GM18861 (cell line): ENCODE measurements around the gene SBF2.

Source experiments
- ATAC-seq: cut with Tn5 transposase; IDR thresholded peaks from one replicate; pipeline ENCODE4 v1.9.1; 2021; ENCODE audit not compliant: unreplicated experiment

SBF2 gene

GRCh38 chr11:10293423-10294289, at the start of gene SBF2:
Gene SBF2, minus strand, starts transcription at chr11:10294219. Its CDS starts 150 bp downstream, at chr11:10294069.
- peak; percentile 34 for ATAC-seq

DNA sequence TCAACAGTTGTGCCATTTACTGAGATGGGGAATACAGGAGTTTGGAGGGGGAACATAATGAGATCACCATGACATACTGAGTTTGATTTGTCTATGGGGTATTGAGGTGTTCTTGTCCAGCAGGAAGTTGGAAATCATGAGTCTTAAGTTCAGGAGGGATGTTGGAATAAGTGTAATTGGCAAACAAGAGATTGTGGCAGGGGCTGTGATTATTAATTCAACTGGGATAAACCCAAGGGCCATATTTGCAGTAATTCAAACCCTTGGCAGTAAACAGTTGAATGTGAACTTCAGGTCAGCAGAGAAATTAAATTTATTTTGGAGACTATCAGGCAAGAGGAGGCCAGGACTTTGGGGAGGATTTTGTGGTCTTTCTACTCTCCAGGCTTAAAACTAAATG, 44.3 kb upstream of the SBF2 start:
- ATAC-seq: no peak

- no peak for ATAC-seq
These were observed 39.5 kb upstream of the SBF2 start for GRCh38 chr11:10333490-10333889.

DNA sequence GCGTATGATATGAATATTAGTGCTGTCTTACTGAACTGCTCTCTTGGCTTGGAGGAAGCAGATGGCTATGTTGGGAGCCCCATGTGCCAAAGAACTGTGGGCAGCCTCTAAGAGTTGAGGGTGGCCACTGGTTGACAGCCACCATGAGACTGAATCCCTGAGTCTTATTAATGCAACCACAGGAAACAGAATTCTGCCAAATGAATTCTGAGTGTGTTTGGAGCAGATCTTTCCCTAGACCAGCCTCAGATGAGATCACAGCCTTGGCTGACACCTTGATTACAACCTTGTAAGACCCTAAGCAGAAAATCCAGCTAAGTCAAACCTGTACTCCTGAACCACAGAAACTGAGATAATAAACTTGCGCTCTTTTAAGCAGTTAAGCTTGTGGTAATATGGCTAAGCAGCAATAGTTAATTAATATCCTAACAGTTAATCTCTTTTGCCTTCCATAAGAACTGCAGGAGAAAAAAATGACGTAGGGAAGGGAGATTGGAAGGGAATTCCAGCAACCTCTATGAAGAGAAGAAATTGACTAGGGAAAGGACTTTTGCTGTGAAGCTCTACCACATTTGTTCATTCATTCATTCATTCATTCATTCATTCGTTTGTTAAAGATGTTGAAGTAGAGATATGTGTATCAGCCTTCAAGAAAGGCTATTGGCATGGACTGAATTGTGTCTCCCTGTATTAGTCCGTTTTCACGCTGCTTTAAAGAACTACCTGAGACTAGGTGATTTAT, 37.7 kb upstream of the SBF2 start:
- ATAC-seq: no peak

- ATAC-seq: no peak
These were observed 35.9 kb upstream of the SBF2 start for GRCh38 chr11:10329935-10330334.

DNA sequence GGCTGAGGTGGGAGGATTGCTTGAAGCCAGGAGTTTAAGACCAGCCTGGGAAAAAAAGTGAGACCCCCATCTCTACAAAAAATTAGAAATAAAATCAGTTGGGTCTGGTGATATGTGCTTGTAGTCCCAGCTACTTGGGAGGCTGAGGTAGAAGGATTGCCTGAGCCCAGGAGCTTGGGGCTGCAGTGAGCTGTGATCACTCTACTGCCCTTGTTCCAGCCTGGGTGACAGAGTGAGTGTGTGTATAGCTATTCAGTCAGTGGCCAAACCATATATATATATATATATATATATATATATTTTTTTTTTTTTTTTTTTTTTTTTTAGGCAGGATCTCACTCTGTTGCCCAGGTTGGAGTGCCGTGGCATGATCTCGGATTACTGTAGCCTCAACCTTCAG, 35.3 kb upstream of the SBF2 start:
- no peak for ATAC-seq

DNA sequence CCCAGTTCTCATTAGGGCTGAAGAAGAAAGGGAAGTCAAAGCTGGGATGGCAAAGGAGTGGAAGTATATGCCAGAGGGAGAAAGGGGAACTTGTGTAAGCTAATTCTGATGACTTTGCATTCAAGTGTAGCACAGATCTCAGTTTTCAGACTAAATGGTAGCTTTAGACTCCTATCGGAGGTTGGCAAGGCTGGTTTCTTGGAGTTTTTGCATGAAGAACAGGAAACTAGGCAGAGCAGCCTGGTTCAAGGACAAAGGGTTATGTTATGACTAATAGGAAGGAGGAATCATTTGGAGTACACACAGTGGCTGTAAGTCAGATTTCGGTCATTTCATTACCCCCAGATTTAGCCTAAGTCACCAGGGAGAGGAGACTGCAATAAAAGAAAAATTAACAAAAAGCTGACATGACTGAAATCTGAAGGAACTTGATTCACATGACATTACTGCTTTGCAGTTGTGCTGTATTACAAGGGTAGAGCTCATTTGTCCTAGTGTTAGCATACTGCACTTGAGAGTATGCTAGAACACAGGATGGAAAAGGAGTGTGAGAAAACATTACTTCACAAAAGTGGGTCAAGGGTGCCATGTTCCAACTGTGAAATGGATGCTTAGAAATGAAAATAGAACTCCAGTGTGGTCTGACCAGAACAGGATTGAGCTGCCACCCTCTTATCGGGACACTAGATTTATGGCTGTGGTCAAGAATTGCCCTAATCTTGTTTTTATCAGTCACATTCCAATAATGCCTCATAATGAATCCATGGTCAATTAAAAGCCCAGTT, 34.5 kb upstream of the SBF2 start:
- no peak for ATAC-seq

DNA sequence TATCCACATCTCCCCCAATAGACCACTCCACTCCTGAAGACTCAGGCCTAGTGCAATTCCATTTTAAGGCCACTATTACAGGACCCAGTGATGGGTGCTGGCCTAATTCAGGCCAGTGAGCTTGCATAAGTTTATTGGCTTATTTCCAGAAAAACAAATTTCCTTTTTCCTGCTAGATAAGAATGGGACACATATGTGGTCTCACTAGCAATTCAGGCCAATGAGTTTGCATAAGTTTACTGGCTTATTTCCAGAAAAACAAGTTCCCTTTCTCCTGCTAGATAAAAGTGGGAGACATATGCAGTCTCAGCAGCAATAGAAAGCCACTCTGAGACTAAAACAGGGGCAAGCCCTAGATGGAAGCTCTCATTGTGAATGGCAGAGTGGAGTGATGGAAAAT, 33.2 kb upstream of the SBF2 start:
- ATAC-seq: no peak

DNA sequence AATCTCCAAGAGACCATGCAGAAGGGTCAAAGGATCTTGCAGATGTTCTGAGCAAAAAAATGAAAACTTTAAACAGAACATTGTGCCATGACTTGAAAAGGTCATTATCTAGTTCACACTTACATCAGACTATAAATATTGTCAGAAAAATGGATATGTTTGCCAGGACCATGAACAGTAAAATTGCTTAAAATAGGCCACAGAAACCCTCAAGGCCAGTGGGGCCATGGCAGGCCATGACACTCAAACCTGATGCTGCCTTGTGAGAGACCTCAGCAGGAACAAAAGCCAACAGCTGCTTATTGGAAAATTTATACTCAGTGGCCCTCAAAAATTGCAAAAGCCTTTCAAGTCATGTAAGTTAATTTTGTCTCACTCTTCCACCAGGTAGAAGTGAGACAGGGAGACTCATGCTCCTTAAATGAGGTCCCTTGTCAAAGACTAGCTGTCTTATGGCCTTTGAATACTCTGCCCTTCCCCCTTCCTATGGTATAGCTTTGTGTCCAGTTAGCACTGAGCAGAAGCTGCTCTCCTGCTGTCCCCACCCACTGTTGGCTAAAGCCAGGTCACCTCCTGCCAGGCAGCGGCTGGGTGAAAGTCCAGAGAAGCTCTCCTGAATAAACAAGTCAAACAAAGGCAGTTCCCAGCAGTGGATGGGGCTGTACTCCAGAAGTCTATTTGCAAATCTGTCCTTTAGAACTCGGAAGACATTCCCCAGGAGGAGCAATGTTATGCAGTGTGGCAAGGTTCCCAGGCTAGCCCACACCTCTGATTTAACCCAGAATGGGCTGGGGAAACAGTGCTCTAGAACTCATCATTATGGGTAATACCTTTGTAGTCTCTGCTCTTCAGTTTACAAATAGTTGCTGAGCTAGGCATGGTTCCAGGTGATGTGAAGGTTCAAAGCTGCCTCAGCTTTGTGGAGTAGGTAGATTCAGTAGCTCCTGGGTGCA, 32.3 kb upstream of the SBF2 start:
- no peak for ATAC-seq

GRCh38 chr11:10325277-10326011, 31.4 kb upstream of the SBF2 start:
- no peak for ATAC-seq

DNA sequence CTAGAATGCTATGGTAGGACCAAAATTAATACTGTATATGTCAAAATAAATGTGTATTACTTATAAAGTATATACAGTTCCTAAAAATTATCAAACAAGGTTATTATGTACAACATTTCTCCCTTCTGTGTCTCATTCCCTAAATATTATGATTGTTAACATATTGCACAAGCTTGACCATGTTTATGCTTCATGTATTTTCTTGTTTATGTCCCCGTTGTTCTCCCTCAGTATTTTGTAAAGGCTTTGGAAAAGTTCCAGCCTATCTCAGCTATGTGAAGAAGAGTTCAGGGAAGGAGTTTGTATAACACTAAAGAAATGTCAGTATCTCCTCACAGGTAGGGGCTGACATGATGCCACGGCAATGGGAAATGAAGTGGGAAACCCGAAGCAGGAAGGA, 30.5 kb upstream of the SBF2 start:
- no peak for ATAC-seq

GRCh38 chr11:10323793-10324170, 29.8 kb upstream of the SBF2 start:
- no peak for ATAC-seq

- ATAC-seq: no peak
These were observed 29.1 kb upstream of the SBF2 start for GRCh38 chr11:10322830-10323792.

DNA sequence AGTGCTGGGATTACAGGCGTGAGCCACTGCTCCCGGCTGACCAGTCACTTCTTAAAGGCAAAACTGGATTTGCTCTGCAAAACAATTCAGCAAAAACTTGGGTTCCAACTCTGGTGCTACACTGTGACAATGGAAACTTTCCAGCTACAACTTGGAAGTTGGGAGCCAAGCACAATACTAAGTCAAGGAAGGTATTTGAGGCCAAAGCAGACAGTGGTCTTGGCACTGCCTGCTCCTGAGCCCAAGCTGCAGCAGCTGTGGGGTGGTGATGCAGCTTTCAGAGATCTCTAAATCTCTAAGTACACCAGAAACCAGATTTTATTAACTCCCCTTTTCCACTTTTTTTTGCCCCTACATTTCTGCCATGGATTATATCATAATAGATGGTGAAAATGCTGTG, 28.4 kb upstream of the SBF2 start:
- ATAC-seq: no peak

DNA sequence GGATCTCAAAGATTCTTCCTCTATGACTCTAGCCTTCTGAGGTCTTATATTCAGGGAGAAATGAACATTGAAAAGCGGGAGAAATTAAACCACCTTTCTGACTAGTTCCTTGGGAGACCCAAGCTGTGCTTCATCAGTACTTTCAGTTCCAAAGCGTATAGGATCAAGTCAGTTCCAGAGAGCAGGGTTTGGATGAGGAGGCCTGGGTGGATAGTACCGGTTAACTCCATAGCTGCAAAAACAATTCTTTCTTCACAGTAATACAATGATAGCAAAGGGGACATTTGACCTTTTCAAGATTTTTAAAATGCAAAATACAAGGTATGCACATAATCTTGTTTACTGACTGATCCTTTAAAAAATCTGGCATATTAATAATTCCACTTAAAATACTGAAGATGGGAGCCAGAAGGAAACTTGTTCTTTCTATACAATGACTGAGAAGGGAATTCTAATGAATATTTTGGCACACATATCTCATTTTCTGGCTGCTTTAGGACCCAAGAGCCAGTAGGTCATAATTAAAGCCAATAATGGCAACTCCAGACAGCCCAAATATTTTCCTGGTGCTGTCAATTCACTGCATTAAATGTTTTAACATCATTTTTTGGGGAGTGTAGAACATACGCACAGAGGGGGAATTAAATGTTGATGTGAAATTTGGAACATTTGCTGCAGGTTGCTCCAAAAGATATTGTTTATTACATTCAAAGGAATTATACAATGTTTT, 26.9 kb upstream of the SBF2 start:
- ATAC-seq: no peak

DNA sequence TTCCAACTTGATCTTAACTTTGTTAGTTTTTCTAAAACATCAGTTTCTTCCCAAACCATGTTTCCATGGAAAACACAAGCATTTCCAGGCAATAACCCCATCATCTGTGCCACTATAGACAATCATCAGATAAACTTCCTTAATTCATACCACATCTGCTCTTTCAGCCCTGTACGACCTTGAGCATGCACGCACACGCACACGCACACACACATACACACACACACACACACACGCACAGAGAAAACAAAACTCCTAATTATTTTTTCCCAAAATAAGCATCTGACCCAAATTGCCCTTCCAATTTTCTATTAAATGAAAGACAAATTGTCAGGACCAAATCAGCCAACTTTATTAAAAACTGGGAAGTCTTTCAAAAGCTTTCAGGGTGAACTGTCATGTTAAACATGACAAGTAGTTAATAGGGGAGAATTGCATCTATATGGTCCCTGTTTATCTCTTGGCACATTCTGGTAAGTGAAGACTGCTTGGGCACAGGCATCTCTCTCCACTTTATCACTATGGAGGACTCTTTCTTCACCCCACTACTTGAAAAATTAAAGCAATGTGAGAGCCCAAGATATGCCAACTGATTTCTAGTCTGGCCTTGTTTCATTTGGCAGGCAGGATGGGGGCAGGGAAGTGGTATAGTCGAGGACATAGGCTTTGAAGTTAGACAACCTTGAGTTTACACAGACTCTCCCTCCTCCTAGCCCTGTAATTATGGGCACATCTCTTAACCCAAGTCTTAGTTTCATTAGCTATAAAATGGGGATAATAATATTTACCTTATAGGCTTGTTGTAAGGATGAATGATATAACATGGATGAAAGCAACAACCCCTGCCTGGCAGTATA, 25.9 kb upstream of the SBF2 start:
- ATAC-seq: no peak

- no peak for ATAC-seq
These were observed 24.4 kb upstream of the SBF2 start for GRCh38 chr11:10318527-10318802.
